GM18519 (cell line): ENCODE data around the gene NT5DC1.

ENCODE experiments used
- ATAC-seq: cut with Tn5 transposase; IDR thresholded peaks from one replicate; pipeline ENCODE4 v1.9.1; 2021; ENCODE audit warnings: mild to moderate bottlenecking, moderate library complexity; ENCODE audit not compliant: unreplicated experiment, low FRiP score

Gene NT5DC1

DNA sequence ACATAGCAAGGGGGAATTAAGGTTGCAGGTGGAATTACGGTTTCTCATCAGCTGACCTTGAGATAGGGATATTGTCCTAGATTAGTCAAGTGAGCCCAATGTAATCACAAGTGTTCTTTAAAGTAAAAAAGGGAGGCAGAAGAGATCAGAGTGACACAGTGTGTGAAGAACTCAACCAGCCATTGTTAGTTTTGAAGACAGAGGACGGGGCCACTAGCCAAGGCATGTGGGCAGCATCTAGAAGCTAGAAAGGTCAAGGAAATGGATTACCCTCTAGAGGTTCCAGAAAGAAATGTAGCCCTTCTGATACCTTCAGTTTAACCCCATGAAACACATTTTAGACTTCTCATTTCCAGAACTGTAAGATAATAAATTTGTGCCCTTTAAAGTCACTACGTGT is 197.6 kb downstream of the NT5DC1 start:
- ATAC-seq: no peak

DNA sequence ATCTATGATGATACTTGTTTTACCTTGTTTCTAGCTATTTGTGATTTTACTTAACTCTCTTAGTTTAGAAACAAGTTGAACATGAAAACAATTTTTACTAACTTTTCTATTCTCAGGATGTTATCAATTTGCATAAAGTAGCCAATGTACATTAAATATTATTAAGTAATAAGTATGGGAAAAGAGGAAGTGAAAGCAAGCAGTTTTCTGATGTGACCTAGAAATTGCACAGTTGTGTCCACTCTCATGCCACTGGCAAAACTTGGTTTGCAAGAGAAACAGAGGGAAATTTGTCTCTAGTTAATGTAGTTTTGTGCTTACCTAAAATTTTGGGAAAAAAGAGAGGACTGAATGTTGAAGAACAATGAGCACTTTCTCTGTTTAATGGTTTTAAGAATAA is 198.3 kb downstream of the NT5DC1 start:
- ATAC-seq: no peak
